Mucosa of descending colon (tissue), 3 donors: ENCODE measurements around the gene MGAT3. TPM values are rescaled to one million over a fixed set of nuclear protein-coding genes. Genes with fewer than 3 reads are reported as not detected.

Source experiments
- ATAC-seq: fragments of 200-7000 bp; cut with Tn5 transposase; one replicate; pipeline ENCODE4 v1.9.1; 2020; ENCODE audit warnings: mild to moderate bottlenecking, moderate library complexity
- DNase-seq, 3 donors: peaks; one replicate each; pipeline ENCODE4 v3.0.0-alpha.2; 2020
- H3K36me3 ChIP-seq: fragments of 200-600 bp; one replicate; pipeline ENCODE4 v1.8.0; 2021; ENCODE audit warnings: low read depth, mild to moderate bottlenecking
- H3K4me1 ChIP-seq: fragments of 200-600 bp; one replicate; pipeline ENCODE4 v1.8.0; 2021; ENCODE audit warnings: low read depth, mild to moderate bottlenecking
- H3K4me3 ChIP-seq: fragments of 200-600 bp; one replicate; pipeline ENCODE4 v1.8.0; 2021; ENCODE audit warnings: mild to moderate bottlenecking
- H3K9me3 ChIP-seq: fragments of 200-600 bp; one replicate; pipeline ENCODE4 v1.8.0; 2021; ENCODE audit warnings: mild to moderate bottlenecking
- CTCF ChIP-seq: fragments of 200-600 bp; IDR thresholded peaks from one replicate; pipeline ENCODE4 v1.8.0; 2022; ENCODE audit warnings: antibody characterized with exemption, mild to moderate bottlenecking
- intact Hi-C, 2 donors: fragments of 100-400 bp; cut with DNase I in 1 of 2; cut with micrococcal nuclease in 1 of 2; formaldehyde crosslinking; loops; one replicate each; pipeline versions ENCODE4 v1.11.0 to v1.11.1; 2022; cut with DNase I, micrococcal nuclease
- total RNA-seq, 3 donors: library from RNA; stranded (reverse); fragmentation: NEBNext Ultra II Directional in 2 of 3; extraction: Animal tissue kit (Norgen Biotek cat#: 25700) in 2 of 3; gene quantifications; one replicate each; pipeline versions ENCODE4 v1.2.1 to v1.2.4, GENCODE V29; 2021 to 2023
- donor health status: DM: no; HTN: no; CAD: no; lungs with moderate emphysema.
- donor health status: DM: no; HTN: no; CAD: no.
- donor health status: DM: no; HTN: yes; CAD: no.

The MGAT3 gene
- total RNA-seq, 3 donors from 2014 or later: 5.1 to 8.5 (median 6.5) TPM

GRCh38 chr22:39498802-39499201 lies 42.0 kb downstream of the MGAT3 start:
- Histone ChIP-seq H3K36me3 (peaks cover 3% of the 10 kb centered on the region), H3K9me3 (no peaks in the 10 kb centered on the region), H3K4me3 (no peak overlapping the region), H3K4me1 (peaks cover 18% of the 10 kb centered on the region)
- ATAC-seq (no peak), DNase-seq (no peak)
- intact Hi-C loops: no loop called here
- TF ChIP-seq CTCF: no peak

GRCh38 chr22:39500101-39500500 lies 43.3 kb downstream of the MGAT3 start:
- H3K9me3 ChIP-seq: no peaks in the 10 kb centered on the region
- no peak overlapping the region for H3K4me3 ChIP-seq
- TF ChIP-seq CTCF: no peak
- DNase-seq: peak in 1 of 3 donors; percentile 47
- H3K36me3 ChIP-seq: peaks cover 11% of the 10 kb centered on the region
- H3K4me1 ChIP-seq: peaks cover 19% of the 10 kb centered on the region
- intact Hi-C loops: no loop called here
- no peak for ATAC-seq

- Histone ChIP-seq H3K4me1 (peaks cover 19% of the 10 kb centered on the region), H3K9me3 (no peaks in the 10 kb centered on the region), H3K4me3 (peak overlapping the region; percentile 91), H3K36me3 (peaks cover 15% of the 10 kb centered on the region)
- no peak for ATAC-seq
- DNase-seq: no peak
- no peak for TF ChIP-seq CTCF
- intact Hi-C loops: no loop called here
These were observed 44.9 kb downstream of the MGAT3 start for GRCh38 chr22:39501644-39502108.

- no peaks in the 10 kb centered on the region for H3K9me3 ChIP-seq
- DNase-seq (peak; percentile 98 to 99 (median 99)), ATAC-seq (peak; percentile 99)
- peak within 1 kb of the TSS; percentile 91 for H3K4me3 ChIP-seq
- H3K4me1 ChIP-seq: peaks cover 19% of the 10 kb centered on the region
- intact Hi-C loops: no loop called here
- H3K36me3 ChIP-seq: peaks cover 15% of the 10 kb centered on the region
- TF ChIP-seq CTCF: no peak
These were observed 45.4 kb downstream of the MGAT3 start, which contains the start of gene MIEF1 for GRCh38 chr22:39502109-39502788. TSS of gene MIEF1 (plus strand) at chr22:39502290. CDS start at chr22:39511295, 9,005 bp downstream.

- peak overlapping the region; percentile 91 for H3K4me3 ChIP-seq
- H3K36me3 ChIP-seq: peaks cover 15% of the 10 kb centered on the region
- H3K4me1 ChIP-seq: peaks cover 19% of the 10 kb centered on the region
- H3K9me3 ChIP-seq: no peaks in the 10 kb centered on the region
- intact Hi-C loops: no loop called here
- ATAC-seq (peak; percentile 63), DNase-seq (peak in 2 of 3 donors; percentile 48 to 51)
- no peak for TF ChIP-seq CTCF
These were observed 46.1 kb downstream of the MGAT3 start for GRCh38 chr22:39502789-39503409.
